HEK293 (cell line): ENCODE data around the gene RAD21L1.
A peak's percentile ranks its signal among the peaks of the same experiment; 100 is the strongest.

Source experiments
- ATF2 ChIP-seq: fragments of 450-650 bp; formaldehyde crosslinking; IDR thresholded peaks from 2 replicates; pipeline ENCODE4 v1.5.1; 2016; ENCODE audit warnings: missing biosample characterization, missing genetic modification characterization, low read depth
- ELK4 ChIP-seq: IDR thresholded peaks from 2 replicates; pipeline ENCODE4 v1.6.1; 2011; ENCODE audit warnings: mild to moderate bottlenecking, low read depth, low read length, borderline replicate concordance
- GLI2 ChIP-seq: fragments of 450-650 bp; formaldehyde crosslinking; IDR thresholded peaks from 2 replicates; pipeline ENCODE4; 2017; ENCODE audit warnings: missing biosample characterization, missing genetic modification characterization, low read depth, borderline replicate concordance
- HOXA7 ChIP-seq: sonication (generic); formaldehyde crosslinking; IDR thresholded peaks from 2 replicates; pipeline ENCODE4 v1.8.1; 2022; ENCODE audit warnings: missing genetic modification reagents, borderline replicate concordance
- IKZF3 ChIP-seq: fragments of 450-650 bp; IDR thresholded peaks from 2 replicates; pipeline ENCODE4 v1.5.0; 2018; ENCODE audit warnings: missing biosample characterization, mild to moderate bottlenecking, missing genetic modification characterization, moderate library complexity
- PRDM1 ChIP-seq: fragments of 450-650 bp; formaldehyde crosslinking; IDR thresholded peaks from 2 replicates; pipeline ENCODE4; 2016; ENCODE audit warnings: missing biosample characterization, missing genetic modification characterization
- REPIN1 ChIP-seq: fragments of 450-650 bp; formaldehyde crosslinking; IDR thresholded peaks from 2 replicates; pipeline ENCODE4 v1.5.1; 2017; ENCODE audit warnings: missing biosample characterization, missing genetic modification characterization, low read depth
- SCRT2 ChIP-seq: fragments of 450-650 bp; formaldehyde crosslinking; IDR thresholded peaks from 2 replicates; pipeline ENCODE4 v1.5.1; 2016; ENCODE audit warnings: missing biosample characterization, missing genetic modification characterization
- SP3 ChIP-seq: fragments of 450-650 bp; formaldehyde crosslinking; IDR thresholded peaks from 2 replicates; pipeline ENCODE4 v1.5.1; 2016; ENCODE audit warnings: missing biosample characterization, missing genetic modification characterization
- ZBTB11 ChIP-seq: fragments of 450-650 bp; formaldehyde crosslinking; conservative IDR thresholded peaks from 2 replicates; pipeline ENCODE4 v1.5.1; 2016; ENCODE audit warnings: low read depth, missing biosample characterization, missing genetic modification characterization
- ZFP37 ChIP-seq: fragments of 450-650 bp; formaldehyde crosslinking; IDR thresholded peaks from 2 replicates; pipeline ENCODE4 v1.5.1; 2016; ENCODE audit warnings: missing biosample characterization, missing genetic modification characterization
- ZNF121 ChIP-seq: fragments of 450-650 bp; formaldehyde crosslinking; IDR thresholded peaks from 2 replicates; pipeline ENCODE4 v1.5.1; 2016; ENCODE audit warnings: missing biosample characterization, missing genetic modification characterization
- ZNF132 ChIP-seq: fragments of 450-650 bp; formaldehyde crosslinking; IDR thresholded peaks from 2 replicates; pipeline ENCODE4 v1.5.1; 2017; ENCODE audit warnings: missing biosample characterization, missing genetic modification characterization, borderline replicate concordance
- ZNF133 ChIP-seq: fragments of 450-650 bp; formaldehyde crosslinking; IDR thresholded peaks from 2 replicates; pipeline ENCODE4 v1.5.1; 2016; ENCODE audit warnings: missing biosample characterization, missing genetic modification characterization
- ZNF211 ChIP-seq: fragments of 450-650 bp; formaldehyde crosslinking; IDR thresholded peaks from 2 replicates; pipeline ENCODE4 v1.5.1; 2016; ENCODE audit warnings: low read depth, missing biosample characterization, missing genetic modification characterization
- ZNF248 ChIP-seq: fragments of 450-650 bp; formaldehyde crosslinking; IDR thresholded peaks from 2 replicates; pipeline ENCODE4 v1.5.1; 2017; ENCODE audit warnings: missing biosample characterization, missing genetic modification characterization
- ZNF324 ChIP-seq: fragments of 450-650 bp; formaldehyde crosslinking; IDR thresholded peaks from 2 replicates; pipeline ENCODE4 v1.5.1; 2016; ENCODE audit warnings: missing biosample characterization, missing genetic modification characterization
- ZNF362 ChIP-seq: fragments of 450-650 bp; formaldehyde crosslinking; IDR thresholded peaks from 2 replicates; pipeline ENCODE4 v1.5.1; 2016; ENCODE audit warnings: missing biosample characterization, missing genetic modification characterization
- ZNF416 ChIP-seq: fragments of 450-650 bp; formaldehyde crosslinking; IDR thresholded peaks from 2 replicates; pipeline ENCODE4 v1.5.1; 2016; ENCODE audit warnings: missing biosample characterization, missing genetic modification characterization
- ZNF473 ChIP-seq: fragments of 450-650 bp; formaldehyde crosslinking; IDR thresholded peaks from 2 replicates; pipeline ENCODE4 v1.5.1; 2017; ENCODE audit warnings: missing biosample characterization, missing genetic modification characterization
- ZNF529 ChIP-seq: fragments of 450-650 bp; formaldehyde crosslinking; IDR thresholded peaks from 2 replicates; pipeline ENCODE4 v1.5.1; 2017; ENCODE audit warnings: missing genetic modification characterization, missing biosample characterization; ENCODE audit not compliant: insufficient replicate concordance
- ZNF544 ChIP-seq: fragments of 450-650 bp; formaldehyde crosslinking; IDR thresholded peaks from 2 replicates; pipeline ENCODE4 v1.5.0; 2017; ENCODE audit warnings: missing biosample characterization, missing genetic modification characterization
- ZNF555 ChIP-seq: fragments of 450-650 bp; formaldehyde crosslinking; conservative IDR thresholded peaks from 2 replicates; pipeline ENCODE4 v1.5.1; 2017; ENCODE audit warnings: missing biosample characterization, mild to moderate bottlenecking, missing genetic modification characterization, inconsistent platforms
- ZNF571 ChIP-seq: fragments of 450-650 bp; formaldehyde crosslinking; IDR thresholded peaks from 2 replicates; pipeline ENCODE4 v1.5.0; 2017; ENCODE audit warnings: missing biosample characterization, missing genetic modification characterization
- ZNF610 ChIP-seq: fragments of 450-650 bp; formaldehyde crosslinking; IDR thresholded peaks from 2 replicates; pipeline ENCODE4 v1.5.1; 2016; ENCODE audit warnings: missing biosample characterization, missing genetic modification characterization, borderline replicate concordance
- ZNF626 ChIP-seq: fragments of 450-650 bp; sonication (Bioruptor Pico); formaldehyde crosslinking; IDR thresholded peaks from 2 replicates; pipeline ENCODE4 v1.5.1; 2018; ENCODE audit warnings: missing biosample characterization, missing genetic modification characterization, inconsistent platforms
- ZNF639 ChIP-seq: fragments of 450-650 bp; formaldehyde crosslinking; IDR thresholded peaks from 2 replicates; pipeline ENCODE4 v1.5.1; 2016; ENCODE audit warnings: missing biosample characterization, missing genetic modification characterization
- ZNF707 ChIP-seq: fragments of 450-650 bp; formaldehyde crosslinking; IDR thresholded peaks from 2 replicates; pipeline ENCODE4 v1.5.1; 2016; ENCODE audit warnings: missing biosample characterization, missing genetic modification characterization
- ZNF830 ChIP-seq: fragments of 450-650 bp; IDR thresholded peaks from 2 replicates; pipeline ENCODE4 v1.5.0; 2018; ENCODE audit warnings: missing biosample characterization, missing genetic modification characterization, low read depth, mild to moderate bottlenecking, moderate library complexity
- ZNF843 ChIP-seq: fragments of 450-650 bp; formaldehyde crosslinking; IDR thresholded peaks from 2 replicates; pipeline ENCODE4 v1.5.1; 2016; ENCODE audit warnings: missing biosample characterization, missing genetic modification characterization
- ZSCAN30 ChIP-seq: fragments of 450-650 bp; IDR thresholded peaks from 2 replicates; pipeline ENCODE4 v1.5.1; 2018; ENCODE audit warnings: missing biosample characterization, mild to moderate bottlenecking, missing genetic modification characterization, moderate library complexity
- ZXDB ChIP-seq: fragments of 450-650 bp; formaldehyde crosslinking; IDR thresholded peaks from 2 replicates; pipeline ENCODE4 v1.5.1; 2016; ENCODE audit warnings: missing biosample characterization, missing genetic modification characterization

The RAD21L1 gene

GRCh38 chr20:1266167-1266973 is 40.5 kb downstream of the RAD21L1 start, which contains the start of gene SNPH (continued):
- TF ChIP-seq ATF2 (tag by site-specific recombination), result no peak
- TF ChIP-seq HOXA7 (CRISPR knock-in tag), result no peak
- no peak for TF ChIP-seq ZNF248 (tag by site-specific recombination)
- no peak for TF ChIP-seq ZNF830 (tag by site-specific recombination)
- no peak for TF ChIP-seq ZFP37
- no peak for TF ChIP-seq IKZF3 (tag by site-specific recombination)
- no peak for TF ChIP-seq ZNF843 (tag by site-specific recombination)
- TF ChIP-seq ZXDB, result peak; percentile 81
- TF ChIP-seq ZNF529, result no peak
- no peak for TF ChIP-seq ZNF324 (tag by site-specific recombination)
- no peak for TF ChIP-seq ZNF626 (tag by site-specific recombination)
- no peak for TF ChIP-seq ZNF416 (tag by site-specific recombination)
- TF ChIP-seq ZNF132 (tag by site-specific recombination), result no peak
- no peak for TF ChIP-seq SP3 (tag by site-specific recombination)
- no peak for TF ChIP-seq ZNF610
- TF ChIP-seq ZNF473 (tag by site-specific recombination), result no peak
- no peak for TF ChIP-seq ZNF362 (tag by site-specific recombination)
- no peak for TF ChIP-seq ZNF639 (tag by site-specific recombination)
- no peak for TF ChIP-seq PRDM1
- no peak for TF ChIP-seq ZNF121
- TF ChIP-seq GLI2, result no peak
- TF ChIP-seq ZSCAN30, result no peak
- TF ChIP-seq SCRT2 (tag by site-specific recombination), result no peak
- no peak for TF ChIP-seq ZNF707 (tag by site-specific recombination)
- TF ChIP-seq REPIN1, result no peak
- TF ChIP-seq ZBTB11 (tag by site-specific recombination), result no peak
- no peak for TF ChIP-seq ZNF211 (tag by site-specific recombination)
- no peak for TF ChIP-seq ELK4
- TF ChIP-seq ZNF555 (tag by site-specific recombination), result no peak
- TF ChIP-seq ZNF571 (tag by site-specific recombination), result no peak
- TF ChIP-seq ZNF133 (tag by site-specific recombination), result no peak
- no peak for TF ChIP-seq ZNF544 (tag by site-specific recombination)
